Activated naive CD4-positive, alpha-beta T cell treated with anti-CD3 and anti-CD28 coated beads, Interleukin-2, amount 50 U/mL, for 24 hours (primary cell): ENCODE data around the gene CIT.

Source experiments
- H3K27ac Mint-ChIP-seq: one replicate; pipeline ENCODE4 v1.8.0; 2021; ENCODE audit warnings: mild to moderate bottlenecking, mixed read lengths
- H3K27me3 Mint-ChIP-seq: one replicate; pipeline ENCODE4 v1.8.0; 2021; ENCODE audit warnings: mixed read lengths
- H3K36me3 Mint-ChIP-seq: one replicate; pipeline ENCODE4 v1.8.0; 2021; ENCODE audit warnings: mixed read lengths
- H3K4me1 Mint-ChIP-seq: one replicate; pipeline ENCODE4 v1.8.0; 2021; ENCODE audit warnings: mixed read lengths
- H3K4me3 Mint-ChIP-seq: one replicate; pipeline ENCODE4 v1.8.0; 2021; ENCODE audit warnings: mild to moderate bottlenecking, mixed read lengths
- H3K9me3 Mint-ChIP-seq: one replicate; pipeline ENCODE4 v1.8.0; 2021; ENCODE audit warnings: mixed read lengths

The CIT gene

GRCh38 chr12:119828300-119828699 lies 48.8 kb downstream of the CIT start:
- H3K4me3 Mint-ChIP-seq, result no peak overlapping the region
- H3K36me3 Mint-ChIP-seq, result no peaks in the 10 kb centered on the region
- H3K27me3 Mint-ChIP-seq, result no peaks in the 10 kb centered on the region
- no peak overlapping the region for H3K27ac Mint-ChIP-seq
- no peaks in the 10 kb centered on the region for H3K9me3 Mint-ChIP-seq
- no peaks in the 10 kb centered on the region for H3K4me1 Mint-ChIP-seq

- Mint-ChIP-seq H3K36me3 (no peaks in the 10 kb centered on the region), H3K27ac (no peak overlapping the region), H3K27me3 (no peaks in the 10 kb centered on the region), H3K9me3 (no peaks in the 10 kb centered on the region), H3K4me3 (no peak overlapping the region), H3K4me1 (no peaks in the 10 kb centered on the region)
Measured at GRCh38 chr12:119827760-119828159, 49.4 kb downstream of the CIT start.

GRCh38 chr12:119826661-119827445 lies 50.3 kb downstream of the CIT start:
- Mint-ChIP-seq H3K9me3 (no peaks in the 10 kb centered on the region), H3K27ac (no peak overlapping the region), H3K4me3 (no peak overlapping the region), H3K36me3 (no peaks in the 10 kb centered on the region), H3K4me1 (no peaks in the 10 kb centered on the region), H3K27me3 (no peaks in the 10 kb centered on the region)

DNA sequence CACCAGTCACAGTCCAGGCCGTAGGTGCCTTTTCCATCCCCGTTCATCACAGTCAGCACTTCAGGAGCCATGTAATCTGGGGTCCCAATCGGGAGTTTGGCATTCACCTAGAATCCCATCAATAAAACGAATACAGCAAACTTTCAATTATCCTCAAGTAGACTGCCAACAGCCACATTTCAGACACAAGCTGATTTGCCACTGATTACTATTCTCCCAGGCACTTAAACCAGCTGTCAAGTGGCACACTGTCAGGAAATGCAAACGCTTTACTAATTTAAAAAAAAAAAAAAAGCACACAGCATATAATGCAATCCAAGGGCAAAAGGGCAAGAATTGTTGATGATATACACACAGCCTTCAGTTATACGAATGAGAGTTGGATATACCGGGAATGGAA lies 51.9 kb downstream of the CIT start:
- Mint-ChIP-seq H3K9me3 (no peaks in the 10 kb centered on the region), H3K27ac (no peak overlapping the region), H3K4me3 (no peak overlapping the region), H3K4me1 (no peaks in the 10 kb centered on the region), H3K36me3 (no peaks in the 10 kb centered on the region), H3K27me3 (no peaks in the 10 kb centered on the region)

DNA sequence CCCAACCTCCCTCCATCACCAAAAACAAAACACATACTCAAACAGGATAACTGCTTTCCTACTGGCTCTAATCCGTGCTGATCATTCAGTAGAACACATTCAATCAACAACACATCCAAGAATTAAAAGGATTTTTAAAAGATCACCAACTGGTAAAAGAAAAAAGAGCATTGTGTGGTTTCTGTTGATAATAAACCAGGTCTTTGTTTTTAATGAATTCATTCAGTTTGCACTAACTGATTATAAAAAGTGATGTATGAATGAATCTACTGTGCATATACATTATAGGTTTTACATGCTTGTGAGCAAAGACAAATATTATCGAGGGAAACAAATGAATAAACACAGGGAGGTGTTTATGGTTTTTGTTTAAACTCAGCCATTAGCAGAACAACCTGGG lies 55.1 kb downstream of the CIT start:
- Mint-ChIP-seq H3K27me3 (no peaks in the 10 kb centered on the region), H3K9me3 (no peaks in the 10 kb centered on the region), H3K4me1 (no peaks in the 10 kb centered on the region), H3K36me3 (no peaks in the 10 kb centered on the region), H3K4me3 (no peak overlapping the region), H3K27ac (no peak overlapping the region)

- Mint-ChIP-seq H3K4me3 (no peak overlapping the region), H3K27me3 (no peaks in the 10 kb centered on the region), H3K36me3 (no peaks in the 10 kb centered on the region), H3K9me3 (no peaks in the 10 kb centered on the region), H3K4me1 (no peaks in the 10 kb centered on the region), H3K27ac (no peak overlapping the region)
Measured at GRCh38 chr12:119819322-119819721, 57.8 kb downstream of the CIT start.

- Mint-ChIP-seq H3K27me3 (no peaks in the 10 kb centered on the region), H3K4me1 (no peaks in the 10 kb centered on the region), H3K36me3 (no peaks in the 10 kb centered on the region), H3K27ac (no peak overlapping the region), H3K9me3 (no peaks in the 10 kb centered on the region), H3K4me3 (no peak overlapping the region)
Measured at GRCh38 chr12:119817546-119818343, 59.4 kb downstream of the CIT start.

DNA sequence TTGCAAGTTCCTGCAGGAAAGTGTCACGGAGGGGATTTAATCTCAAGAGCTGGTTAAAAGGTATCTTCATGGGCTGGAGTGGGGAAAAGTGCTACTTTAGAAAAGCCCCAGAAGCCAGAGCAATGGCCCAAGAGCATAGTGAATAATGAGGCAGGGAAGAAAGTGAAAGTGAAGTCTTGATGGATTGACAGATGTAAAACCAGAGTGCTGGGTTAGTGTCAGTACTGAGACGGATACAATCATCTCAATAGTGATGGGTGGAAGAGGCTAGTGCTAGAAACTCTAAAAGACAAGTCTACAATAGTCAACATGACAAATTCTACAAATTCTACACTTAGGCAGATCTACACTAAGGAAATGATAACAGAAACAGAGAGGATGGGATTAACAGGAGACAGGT lies 68.1 kb downstream of the CIT start:
- H3K36me3 Mint-ChIP-seq, result peaks cover 4% of the 10 kb centered on the region
- H3K4me1 Mint-ChIP-seq, result peaks cover 7% of the 10 kb centered on the region
- H3K27ac Mint-ChIP-seq, result no peak overlapping the region
- H3K9me3 Mint-ChIP-seq, result peaks cover 8% of the 10 kb centered on the region
- no peak overlapping the region for H3K4me3 Mint-ChIP-seq
- no peaks in the 10 kb centered on the region for H3K27me3 Mint-ChIP-seq

DNA sequence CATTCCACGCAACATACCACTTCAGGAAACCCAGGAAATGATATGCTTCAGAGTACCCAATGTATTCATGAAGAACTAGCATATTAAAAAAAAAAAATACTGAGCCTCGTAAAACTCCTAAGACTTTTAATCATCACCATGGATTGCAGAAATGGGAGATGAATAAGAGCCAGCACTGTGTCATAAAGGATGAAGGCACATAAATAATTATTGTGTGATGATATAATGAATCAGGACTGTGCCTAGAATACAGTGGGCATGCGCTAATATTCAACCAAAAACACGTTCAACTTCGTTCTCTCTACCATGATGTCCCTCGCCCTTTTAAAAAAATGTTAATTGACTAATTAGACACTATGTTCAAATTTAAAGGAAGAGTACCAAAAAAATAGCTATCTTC lies 68.7 kb downstream of the CIT start:
- Mint-ChIP-seq H3K9me3 (peaks cover 8% of the 10 kb centered on the region), H3K4me1 (peaks cover 7% of the 10 kb centered on the region), H3K4me3 (no peak overlapping the region), H3K27me3 (no peaks in the 10 kb centered on the region), H3K36me3 (peaks cover 4% of the 10 kb centered on the region), H3K27ac (no peak overlapping the region)

- Mint-ChIP-seq H3K36me3 (peaks cover 4% of the 10 kb centered on the region), H3K9me3 (peaks cover 8% of the 10 kb centered on the region), H3K4me1 (peaks cover 7% of the 10 kb centered on the region), H3K27me3 (no peaks in the 10 kb centered on the region), H3K4me3 (no peak overlapping the region), H3K27ac (no peak overlapping the region)
Measured at GRCh38 chr12:119807380-119807779, 69.7 kb downstream of the CIT start.

- no peaks in the 10 kb centered on the region for H3K27me3 Mint-ChIP-seq
- H3K9me3 Mint-ChIP-seq, result peaks cover 8% of the 10 kb centered on the region
- H3K4me3 Mint-ChIP-seq, result no peak overlapping the region
- H3K36me3 Mint-ChIP-seq, result peaks cover 4% of the 10 kb centered on the region
- peaks cover 6% of the 10 kb centered on the region for H3K4me1 Mint-ChIP-seq
- no peak overlapping the region for H3K27ac Mint-ChIP-seq
Measured at GRCh38 chr12:119804011-119804641, 73.0 kb downstream of the CIT start.

DNA sequence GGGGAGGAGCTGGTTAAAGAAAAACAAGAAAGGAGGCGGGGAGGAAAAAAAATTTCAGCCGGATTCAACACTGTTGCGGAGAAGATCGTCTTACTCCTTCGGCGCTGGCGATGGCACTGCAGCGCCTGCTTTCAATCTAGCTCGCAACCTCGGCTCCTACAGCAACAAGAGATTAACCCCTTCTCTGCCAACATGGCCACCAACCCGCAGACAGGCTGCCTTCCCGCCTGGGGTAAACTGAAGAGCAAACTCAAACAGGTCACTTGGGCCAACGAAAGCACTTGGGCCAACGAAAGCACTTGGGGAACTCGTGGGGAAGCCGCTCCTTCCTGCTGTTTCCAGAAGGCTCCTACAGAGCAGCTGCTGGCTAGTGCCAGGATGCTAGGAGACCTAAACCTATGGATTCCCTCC lies 73.7 kb downstream of the CIT start:
- Mint-ChIP-seq H3K36me3 (peaks cover 4% of the 10 kb centered on the region), H3K27ac (no peak overlapping the region), H3K9me3 (peaks cover 8% of the 10 kb centered on the region), H3K4me1 (no peaks in the 10 kb centered on the region), H3K27me3 (no peaks in the 10 kb centered on the region), H3K4me3 (no peak overlapping the region)

DNA sequence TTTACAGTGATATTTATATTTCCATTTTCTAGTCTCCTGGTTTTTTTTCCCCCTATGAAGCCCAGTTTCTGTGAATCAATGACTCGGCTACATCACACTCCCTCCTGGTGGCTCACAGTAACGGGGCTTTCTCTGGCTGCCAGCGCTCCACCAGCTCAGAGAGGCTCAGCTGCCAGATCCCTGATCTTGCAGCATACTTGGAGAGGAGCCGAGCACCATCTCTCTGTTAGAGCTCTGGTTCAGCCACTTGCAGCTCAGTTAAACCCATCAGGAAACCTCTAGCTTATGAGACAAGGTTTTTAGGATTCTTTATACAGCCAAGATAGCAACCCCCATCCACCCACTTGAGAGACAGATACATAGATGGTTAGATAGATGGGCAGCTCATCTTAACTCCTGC lies 74.6 kb downstream of the CIT start:
- Mint-ChIP-seq H3K9me3 (peaks cover 8% of the 10 kb centered on the region), H3K36me3 (peaks cover 4% of the 10 kb centered on the region), H3K27ac (no peak overlapping the region), H3K4me1 (no peaks in the 10 kb centered on the region), H3K4me3 (no peak overlapping the region), H3K27me3 (no peaks in the 10 kb centered on the region)

- Mint-ChIP-seq H3K27ac (no peak overlapping the region), H3K4me3 (no peak overlapping the region), H3K27me3 (no peaks in the 10 kb centered on the region), H3K4me1 (no peaks in the 10 kb centered on the region), H3K9me3 (no peaks in the 10 kb centered on the region), H3K36me3 (no peaks in the 10 kb centered on the region)
Measured at GRCh38 chr12:119797090-119797489, 80.0 kb downstream of the CIT start.

GRCh38 chr12:119796292-119796691 lies 80.8 kb downstream of the CIT start:
- Mint-ChIP-seq H3K36me3 (no peaks in the 10 kb centered on the region), H3K27ac (no peak overlapping the region), H3K27me3 (no peaks in the 10 kb centered on the region), H3K9me3 (no peaks in the 10 kb centered on the region), H3K4me3 (no peak overlapping the region), H3K4me1 (no peaks in the 10 kb centered on the region)

- no peaks in the 10 kb centered on the region for H3K9me3 Mint-ChIP-seq
- no peaks in the 10 kb centered on the region for H3K36me3 Mint-ChIP-seq
- no peaks in the 10 kb centered on the region for H3K4me1 Mint-ChIP-seq
- no peak overlapping the region for H3K27ac Mint-ChIP-seq
- no peaks in the 10 kb centered on the region for H3K27me3 Mint-ChIP-seq
- H3K4me3 Mint-ChIP-seq, result no peak overlapping the region
Measured at GRCh38 chr12:119791453-119791852, 85.7 kb downstream of the CIT start.
